Measurements from ENCODE around the gene AMER3.

AMER3 gene

GRCh38 chr2:130756053-130756873, 923 bp downstream of the AMER3 start:
- DNase-seq (ENCODE audit: low read depth): no peak

- no peak for DNase-seq (ENCODE audit: low read depth)
Measured at GRCh38 chr2:130756874-130757668, 1.7 kb downstream of the AMER3 start.

GRCh38 chr2:130759906-130760753, 4.8 kb downstream of the AMER3 start:
- DNase-seq (ENCODE audit: low read depth): no peak

DNA sequence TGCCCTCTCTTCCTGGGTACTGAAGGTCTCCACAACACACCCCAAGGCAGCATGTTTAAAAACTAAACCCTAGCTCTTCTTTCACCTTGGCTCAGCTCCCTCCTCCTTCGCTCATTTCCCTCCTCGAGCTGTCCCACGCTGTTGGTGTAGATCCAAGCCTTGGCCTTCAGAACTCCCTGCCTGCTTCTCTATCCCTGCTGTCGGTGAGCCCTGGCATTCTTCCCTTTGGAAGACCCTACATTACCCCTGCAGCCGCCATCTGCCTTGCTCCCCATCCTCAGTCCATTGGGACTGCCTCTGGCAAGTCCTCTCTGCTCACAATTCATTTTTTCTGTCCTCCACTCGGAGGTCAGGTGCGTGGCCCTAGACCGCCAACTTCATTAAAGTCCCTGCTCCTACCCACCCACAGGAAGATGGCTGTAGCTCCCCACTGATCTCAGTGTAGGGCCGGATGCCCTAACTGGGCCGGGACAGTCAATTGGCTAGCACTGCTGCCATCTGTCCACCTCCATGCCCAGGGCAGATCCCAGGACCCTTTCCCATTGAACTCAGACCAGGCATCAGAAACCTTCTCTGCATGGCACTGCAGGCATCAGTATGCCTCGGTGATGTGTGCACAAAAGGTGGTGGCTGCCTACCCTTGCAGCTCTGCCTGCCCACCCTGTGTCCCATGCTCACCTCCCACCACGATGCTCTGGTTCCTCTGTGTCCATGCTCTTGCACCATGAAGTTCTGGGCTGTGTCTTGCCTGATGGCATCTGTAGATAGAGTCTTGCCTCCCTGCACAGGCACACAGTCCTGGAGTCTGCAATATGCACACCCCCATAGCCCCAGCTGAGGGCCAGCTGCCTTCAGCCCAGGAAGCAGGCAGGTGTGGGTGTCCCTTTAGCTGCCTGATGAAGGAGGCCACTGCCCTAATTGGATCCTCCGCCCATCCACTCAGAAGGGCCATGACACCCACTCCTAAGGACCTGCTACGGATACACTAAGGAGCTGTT, 5.7 kb downstream of the AMER3 start:
- DNase-seq (ENCODE audit: low read depth): no peak

DNA sequence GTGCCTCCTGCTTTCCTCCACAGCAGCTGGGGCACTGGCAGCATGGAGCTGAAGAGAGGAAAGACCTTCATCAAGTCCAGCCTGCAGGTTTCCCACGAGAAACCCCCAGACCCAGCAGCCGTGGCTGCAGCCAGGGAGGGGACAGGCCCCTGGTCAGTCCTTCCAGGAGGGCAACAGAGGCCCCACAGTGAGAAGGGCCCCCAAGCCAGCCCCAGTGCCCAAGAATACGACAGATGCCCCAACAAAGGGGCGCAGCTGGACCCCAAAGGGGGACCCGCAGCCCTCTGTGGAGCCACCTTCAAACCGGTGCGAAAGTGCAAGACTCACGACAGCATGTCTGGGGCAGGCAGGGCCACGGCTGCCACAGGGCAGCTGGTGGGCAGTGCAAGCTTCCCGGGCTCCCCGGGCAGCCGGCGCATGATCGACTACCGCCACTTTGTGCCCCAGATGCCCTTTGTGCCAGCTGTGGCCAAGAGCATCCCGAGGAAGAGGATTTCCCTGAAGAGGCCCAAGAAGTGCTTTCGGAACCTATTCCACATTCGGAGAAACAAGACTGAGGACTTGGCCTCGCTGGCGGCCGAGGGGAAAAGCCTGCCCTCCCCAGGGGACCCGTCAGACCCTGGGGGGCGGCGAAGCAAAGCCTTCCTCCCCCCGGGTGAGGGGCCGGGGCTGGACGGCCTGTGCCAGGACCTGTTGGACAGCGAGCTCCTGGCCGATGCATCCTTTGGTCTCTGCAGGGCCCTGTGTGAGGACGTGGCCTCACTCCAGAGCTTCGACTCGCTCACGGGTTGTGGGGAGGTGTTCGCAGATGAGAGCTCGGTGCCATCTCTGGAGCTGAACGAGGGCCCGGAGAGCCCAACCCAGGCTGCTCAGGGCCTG, 6.9 kb downstream of the AMER3 start:
- DNase-seq (ENCODE audit: low read depth): no peak

GRCh38 chr2:130762910-130763385, 7.6 kb downstream of the AMER3 start:
- DNase-seq (ENCODE audit: low read depth): no peak

DNA sequence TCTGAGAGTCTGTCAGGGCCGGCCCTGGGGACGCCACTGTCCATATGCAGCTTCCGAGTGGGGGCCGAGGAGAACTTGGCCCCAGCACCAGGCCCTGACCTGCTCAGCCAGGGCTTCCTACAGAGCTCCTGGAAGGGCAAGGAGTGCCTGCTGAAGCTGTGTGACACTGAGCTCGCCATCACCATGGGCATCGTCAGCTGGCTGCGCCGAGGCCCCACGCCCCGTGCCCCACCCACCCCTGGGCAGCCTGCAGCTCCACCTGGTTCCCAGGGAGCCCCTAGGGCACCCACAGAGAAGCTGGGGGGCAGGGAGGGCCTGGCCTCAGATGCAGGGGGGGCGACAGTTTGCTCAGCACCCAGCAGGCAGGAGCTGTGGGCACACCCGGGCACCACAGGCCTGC, 8.1 kb downstream of the AMER3 start:
- no peak for DNase-seq (ENCODE audit: low read depth)

- DNase-seq (ENCODE audit: low read depth): no peak
Measured at GRCh38 chr2:130764035-130764820, 8.9 kb downstream of the AMER3 start.

- DNase-seq (ENCODE audit: low read depth): no peak
Measured at GRCh38 chr2:130764821-130765115, 9.4 kb downstream of the AMER3 start.

DNA sequence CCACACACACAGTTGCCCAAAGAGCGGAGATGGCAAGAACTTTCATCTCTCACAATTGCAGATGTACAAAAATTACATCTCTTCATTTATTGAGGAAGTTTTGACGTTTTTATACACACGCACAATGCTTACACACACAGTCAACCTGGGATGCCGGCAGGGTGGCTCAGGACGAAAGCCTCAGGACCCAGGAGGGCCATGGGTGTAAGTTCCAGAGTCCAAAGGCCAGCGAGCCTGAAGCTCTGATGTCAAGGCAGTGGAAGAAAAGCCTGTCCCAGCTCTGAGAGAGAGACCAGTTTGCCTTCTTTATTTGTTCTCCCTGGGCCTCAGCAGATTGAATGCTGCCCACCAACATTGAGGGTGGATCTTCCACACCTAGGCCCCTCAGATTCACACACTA, 10.1 kb downstream of the AMER3 start:
- DNase-seq (ENCODE audit: low read depth): no peak

DNA sequence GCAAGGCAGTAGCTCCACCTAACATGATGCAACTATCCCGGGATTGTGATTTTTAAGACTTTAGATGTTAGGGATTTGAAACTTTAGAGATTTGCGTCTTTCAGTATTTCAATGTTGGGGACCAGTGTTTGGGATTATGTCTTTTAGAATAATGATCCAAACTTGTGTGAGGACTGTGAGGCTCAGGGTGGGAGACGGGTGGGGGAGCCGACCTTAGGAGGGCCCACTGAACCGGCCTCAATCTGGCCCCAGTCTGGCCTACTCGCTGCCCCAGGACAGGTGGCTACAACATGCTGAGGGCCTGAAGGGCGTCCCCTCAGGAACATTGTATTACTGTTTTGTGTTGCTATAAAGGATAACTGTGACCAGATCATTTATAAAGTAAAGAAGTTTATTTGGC, 10.7 kb downstream of the AMER3 start:
- DNase-seq (ENCODE audit: low read depth): no peak

- no peak for DNase-seq (ENCODE audit: low read depth)
Measured at GRCh38 chr2:130766711-130767407, 11.5 kb downstream of the AMER3 start.

DNA sequence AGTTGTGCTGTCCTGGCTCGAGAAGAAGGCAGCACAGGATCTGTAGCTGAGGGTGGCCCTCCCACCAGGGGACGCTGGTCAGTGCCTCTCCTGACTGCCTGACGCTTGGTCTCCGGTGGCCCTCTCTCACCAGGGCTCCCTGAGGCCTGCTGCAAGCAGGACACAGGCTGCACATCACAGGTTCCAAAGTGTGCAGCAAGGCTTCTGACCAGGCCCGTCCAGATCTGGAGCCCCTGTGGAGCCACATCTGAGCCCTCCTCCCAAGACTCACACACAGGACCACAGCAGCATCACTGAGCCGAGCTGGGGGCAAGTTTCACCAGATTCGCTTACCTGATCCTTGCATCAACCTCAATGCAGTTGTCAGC, 12.1 kb downstream of the AMER3 start:
- DNase-seq (ENCODE audit: low read depth): no peak

DNA sequence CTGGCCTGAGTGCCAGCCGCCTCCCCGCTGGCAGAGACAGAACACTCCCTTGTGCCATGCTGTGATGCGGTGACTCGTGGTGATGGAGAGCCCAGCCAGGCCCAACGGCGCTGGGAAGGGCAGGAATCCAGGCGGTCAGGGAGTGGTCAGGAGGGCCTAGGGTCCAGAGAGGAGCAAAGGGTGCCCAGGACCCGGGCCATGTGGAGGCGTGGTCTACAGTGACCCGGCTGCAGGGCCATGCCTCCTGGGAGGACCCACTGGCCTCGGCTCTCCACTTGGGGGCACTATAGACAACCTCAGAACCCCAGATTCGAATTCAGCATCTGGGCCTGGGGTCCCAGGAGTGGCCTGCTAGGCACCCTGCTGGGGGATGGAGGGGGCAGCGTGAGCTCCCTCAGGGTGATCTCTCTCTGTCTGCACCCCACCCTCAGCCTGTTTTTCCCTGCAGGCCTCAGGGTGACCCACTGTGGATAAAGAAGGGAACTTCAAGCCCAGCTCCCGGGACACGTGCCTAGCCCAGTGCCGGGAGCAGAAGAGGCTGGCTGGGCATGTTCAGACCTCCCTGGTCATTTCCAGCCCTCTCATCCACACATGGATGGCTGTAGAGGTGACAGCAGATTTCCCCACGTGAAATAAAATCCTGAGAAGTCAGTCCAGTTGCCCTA, 13.0 kb downstream of the AMER3 start:
- DNase-seq (ENCODE audit: low read depth): no peak

- DNase-seq (ENCODE audit: low read depth): no peak
Measured at GRCh38 chr2:130769343-130769907, 14.1 kb downstream of the AMER3 start.

DNA sequence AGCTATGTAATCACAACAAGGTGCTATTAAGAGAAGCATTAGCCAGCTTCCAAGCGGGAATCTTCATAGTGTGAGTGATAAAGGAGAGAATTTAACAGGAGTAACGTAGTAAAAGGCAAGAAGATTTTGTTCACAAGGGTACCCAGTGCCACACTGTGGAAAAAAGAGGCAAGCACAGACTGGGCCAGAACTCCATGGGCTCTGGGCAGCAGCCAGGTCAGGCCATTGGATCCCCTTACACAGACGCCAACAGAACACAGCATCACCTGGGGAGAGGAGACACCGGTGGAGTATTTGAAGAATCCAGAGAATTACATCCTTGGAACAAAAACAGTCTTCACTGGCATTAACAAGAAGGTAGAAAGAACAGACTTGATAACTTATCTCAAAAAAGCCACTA, 21.2 kb downstream of the AMER3 start:
- DNase-seq (ENCODE audit: low read depth): no peak

- DNase-seq (ENCODE audit: low read depth): no peak
Measured at GRCh38 chr2:130778781-130779180, 23.4 kb downstream of the AMER3 start.
